ENCODE results near the gene WNT9B.

Gene WNT9B

DNA sequence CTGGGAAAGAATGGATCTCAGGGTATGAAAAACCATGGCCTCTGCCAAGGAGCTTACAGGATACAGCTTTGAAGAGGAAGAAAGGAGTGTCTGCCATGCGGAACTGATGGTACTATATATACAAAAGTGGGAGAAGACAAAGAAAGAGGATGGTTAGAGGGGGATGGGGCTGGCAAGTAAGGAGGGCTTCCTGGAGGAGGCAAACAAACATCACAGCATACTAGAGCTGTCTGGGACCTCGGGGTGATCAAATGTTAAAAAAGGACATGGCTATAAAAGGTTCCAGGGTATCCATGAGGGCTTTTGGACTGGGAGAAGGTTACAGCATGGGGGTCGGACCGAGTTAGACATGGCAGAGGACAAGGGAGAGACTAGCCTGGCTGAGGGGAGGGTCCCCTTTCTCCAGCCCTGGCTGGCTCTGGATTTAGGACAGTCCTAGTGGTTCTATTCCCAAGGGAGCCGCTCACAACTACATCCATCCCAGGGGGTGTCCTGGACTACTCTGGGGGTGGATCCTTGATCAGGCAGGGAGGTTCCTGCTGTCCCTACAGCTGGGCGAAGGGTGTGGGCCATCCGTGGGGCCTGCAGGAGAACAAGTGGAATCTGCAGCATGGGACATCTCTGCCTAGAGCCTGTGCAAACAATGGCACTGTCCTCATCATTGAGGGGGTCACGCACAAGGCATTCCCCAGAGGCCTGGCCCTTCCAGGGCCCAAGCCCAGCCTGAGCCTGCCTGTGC, 12.2 kb downstream of the WNT9B start:
- no peak for DNase-seq
- no peaks in the 10 kb centered on the region for H3K27me3 ChIP-seq (replicated peaks)

DNA sequence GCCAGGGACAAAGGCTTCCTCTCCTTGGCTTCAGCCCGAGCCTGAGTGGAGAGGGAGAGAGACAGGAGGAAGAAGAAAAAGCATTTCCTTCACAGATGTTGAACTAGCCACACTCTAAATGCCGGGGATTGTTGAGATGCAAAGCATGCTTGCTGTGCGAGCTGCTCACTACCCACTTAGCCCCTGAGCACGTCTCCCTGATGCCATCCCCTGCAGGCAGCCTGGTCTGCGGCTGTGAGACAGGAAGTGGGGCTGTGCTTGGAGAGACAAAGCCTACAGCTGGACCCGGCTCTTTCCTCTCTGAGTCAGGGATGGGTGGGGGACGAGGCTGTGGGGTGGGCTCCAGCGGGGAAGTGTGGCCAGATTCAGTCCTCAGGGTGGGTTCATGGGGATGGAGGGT, 13.7 kb downstream of the WNT9B start:
- DNase-seq, result peak; percentile 4
- Histone ChIP-seq H3K4me3 (ENCODE audit: low read depth, low read length) (no peak overlapping the region), H3K27me3 (replicated peaks) (no peaks in the 10 kb centered on the region), H3K27ac (no peak overlapping the region), H3K36me3 (replicated peaks) (no peaks in the 10 kb centered on the region)
- in situ Hi-C loops (cut with HindIII; ENCODE audit: low pct_ligation_motif_present, low sequenced_read_pairs), result no loop called here
- TF ChIP-seq, protein P1, sequence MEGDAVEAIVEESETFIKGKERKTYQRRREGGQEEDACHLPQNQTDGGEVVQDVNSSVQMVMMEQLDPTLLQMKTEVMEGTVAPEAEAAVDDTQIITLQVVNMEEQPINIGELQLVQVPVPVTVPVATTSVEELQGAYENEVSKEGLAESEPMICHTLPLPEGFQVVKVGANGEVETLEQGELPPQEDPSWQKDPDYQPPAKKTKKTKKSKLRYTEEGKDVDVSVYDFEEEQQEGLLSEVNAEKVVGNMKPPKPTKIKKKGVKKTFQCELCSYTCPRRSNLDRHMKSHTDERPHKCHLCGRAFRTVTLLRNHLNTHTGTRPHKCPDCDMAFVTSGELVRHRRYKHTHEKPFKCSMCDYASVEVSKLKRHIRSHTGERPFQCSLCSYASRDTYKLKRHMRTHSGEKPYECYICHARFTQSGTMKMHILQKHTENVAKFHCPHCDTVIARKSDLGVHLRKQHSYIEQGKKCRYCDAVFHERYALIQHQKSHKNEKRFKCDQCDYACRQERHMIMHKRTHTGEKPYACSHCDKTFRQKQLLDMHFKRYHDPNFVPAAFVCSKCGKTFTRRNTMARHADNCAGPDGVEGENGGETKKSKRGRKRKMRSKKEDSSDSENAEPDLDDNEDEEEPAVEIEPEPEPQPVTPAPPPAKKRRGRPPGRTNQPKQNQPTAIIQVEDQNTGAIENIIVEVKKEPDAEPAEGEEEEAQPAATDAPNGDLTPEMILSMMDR (IDR thresholded peaks at IDR 0.05; ENCODE audit: low read depth, low read length, missing control alignments), result no peak

More for the DNA sequence above, 12.2 kb downstream of the WNT9B start:
- no peak overlapping the region for H3K4me3 ChIP-seq (ENCODE audit: low read depth, low read length)
- TF ChIP-seq, protein P1 (IDR thresholded peaks at IDR 0.05; ENCODE audit: low read depth, low read length, missing control alignments), result no peak
- H3K36me3 ChIP-seq (replicated peaks), result no peaks in the 10 kb centered on the region
- no peak overlapping the region for H3K27ac ChIP-seq
- in situ Hi-C loops (cut with HindIII; ENCODE audit: low pct_ligation_motif_present, low sequenced_read_pairs), result no loop called here

DNA sequence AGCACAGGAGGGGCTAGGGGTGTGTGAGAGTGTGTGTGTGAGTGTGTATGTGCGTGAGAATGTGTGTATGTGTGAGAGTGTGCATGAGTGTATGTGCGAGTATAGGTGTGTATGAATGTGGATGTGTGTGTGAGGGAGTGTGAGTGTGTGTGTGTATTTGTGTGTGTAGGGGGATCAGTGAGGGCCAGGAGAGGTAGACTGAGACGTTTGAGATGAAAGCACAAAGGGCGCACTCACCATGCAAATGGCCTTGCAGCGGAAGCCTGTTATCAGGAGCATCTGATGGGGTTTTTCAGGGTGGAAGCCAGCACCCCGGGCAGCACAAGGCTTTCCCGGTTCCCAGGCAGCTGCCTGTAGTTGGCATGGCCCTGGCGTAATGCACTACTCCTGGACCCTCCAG, 14.9 kb downstream of the WNT9B start:
- H3K27me3 ChIP-seq (replicated peaks), result no peaks in the 10 kb centered on the region
- no peak for DNase-seq
- H3K27ac ChIP-seq, result no peak overlapping the region
- TF ChIP-seq, protein P1 (IDR thresholded peaks at IDR 0.05; ENCODE audit: low read depth, low read length, missing control alignments), result no peak
- H3K36me3 ChIP-seq (replicated peaks), result no peaks in the 10 kb centered on the region
- no peak overlapping the region for H3K4me3 ChIP-seq (ENCODE audit: low read depth, low read length)
- in situ Hi-C loops (cut with HindIII; ENCODE audit: low pct_ligation_motif_present, low sequenced_read_pairs), result no loop called here

DNA sequence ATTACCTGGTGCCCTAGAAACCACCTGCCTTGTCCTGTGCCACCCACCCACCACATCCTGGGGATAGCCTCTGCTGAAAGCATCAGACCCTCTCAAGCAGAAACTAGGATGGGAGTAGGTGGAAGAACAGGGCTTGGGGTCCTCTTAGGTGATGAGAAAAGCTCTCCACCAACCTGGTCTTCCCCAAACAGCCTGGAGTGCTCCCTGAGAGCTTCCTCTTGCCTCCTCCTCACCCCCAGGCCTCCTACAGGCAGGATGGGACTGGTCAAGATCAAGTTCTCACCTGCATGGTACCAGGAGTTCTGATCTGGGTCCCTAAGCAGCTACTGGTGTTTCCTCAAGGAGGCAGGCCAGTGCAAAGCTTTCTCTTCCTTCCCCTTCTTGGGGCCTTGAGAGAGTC, 15.4 kb downstream of the WNT9B start:
- H3K27ac ChIP-seq, result no peak overlapping the region
- DNase-seq, result no peak
- no peaks in the 10 kb centered on the region for H3K27me3 ChIP-seq (replicated peaks)
- H3K4me3 ChIP-seq (ENCODE audit: low read depth, low read length), result no peak overlapping the region
- in situ Hi-C loops (cut with HindIII; ENCODE audit: low pct_ligation_motif_present, low sequenced_read_pairs), result no loop called here
- TF ChIP-seq, protein P1 (IDR thresholded peaks at IDR 0.05; ENCODE audit: low read depth, low read length, missing control alignments), result no peak
- H3K36me3 ChIP-seq (replicated peaks), result no peaks in the 10 kb centered on the region

DNA sequence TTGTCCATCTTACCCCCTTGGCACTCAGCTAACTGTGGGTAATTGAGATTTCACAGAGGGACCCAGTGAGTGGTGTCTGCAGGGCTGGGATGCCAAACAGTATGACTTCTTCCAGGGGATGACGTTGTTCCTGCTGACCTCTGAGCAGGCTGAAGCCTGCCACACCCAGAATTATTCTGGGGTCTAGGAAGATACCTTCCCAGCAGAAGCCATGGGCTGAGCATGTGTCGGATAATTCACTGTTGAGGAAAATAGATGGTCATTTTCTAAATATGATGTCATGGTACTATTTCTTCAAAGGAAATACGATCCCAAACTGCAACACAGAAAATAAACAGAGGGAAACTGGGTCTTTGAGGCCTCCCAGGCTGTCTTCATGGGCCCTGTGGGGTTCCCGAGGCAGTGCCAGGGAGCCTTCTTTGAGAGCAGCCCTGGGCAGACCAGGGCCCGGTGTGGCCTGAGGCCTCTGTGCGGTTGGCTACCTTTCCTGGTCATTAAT, 17.4 kb downstream of the WNT9B start:
- Histone ChIP-seq H3K36me3 (replicated peaks) (no peaks in the 10 kb centered on the region), H3K4me3 (ENCODE audit: low read depth, low read length) (no peak overlapping the region), H3K27ac (no peak overlapping the region), H3K27me3 (replicated peaks) (no peaks in the 10 kb centered on the region)
- TF ChIP-seq, protein P1 (IDR thresholded peaks at IDR 0.05; ENCODE audit: low read depth, low read length, missing control alignments), result no peak
- DNase-seq, result no peak
- in situ Hi-C loops (cut with HindIII; ENCODE audit: low pct_ligation_motif_present, low sequenced_read_pairs), result no loop called here

DNA sequence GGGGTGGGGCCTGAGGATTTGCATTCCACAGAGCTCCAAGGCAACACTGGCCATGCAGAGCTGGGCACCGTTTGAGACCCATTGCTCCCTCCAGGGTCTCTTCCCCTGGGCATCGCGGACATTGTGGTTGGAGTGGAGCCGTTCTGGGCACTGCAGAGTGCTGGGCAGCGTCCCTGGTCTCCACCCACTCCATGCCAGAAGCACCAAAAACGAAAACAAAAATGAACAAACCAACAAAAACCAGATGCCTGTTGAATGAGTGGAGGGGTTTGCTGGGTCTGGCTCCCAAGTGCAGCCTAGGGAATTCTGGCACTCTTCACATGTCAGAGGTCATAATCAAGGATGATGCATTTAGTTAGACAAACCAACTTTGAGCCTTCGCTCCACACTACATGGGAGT, 17.9 kb downstream of the WNT9B start:
- DNase-seq, result no peak
- TF ChIP-seq, protein P1 (IDR thresholded peaks at IDR 0.05; ENCODE audit: low read depth, low read length, missing control alignments), result no peak
- no peaks in the 10 kb centered on the region for H3K27me3 ChIP-seq (replicated peaks)
- H3K4me3 ChIP-seq (ENCODE audit: low read depth, low read length), result no peak overlapping the region
- H3K27ac ChIP-seq, result no peak overlapping the region
- in situ Hi-C loops (cut with HindIII; ENCODE audit: low pct_ligation_motif_present, low sequenced_read_pairs), result no loop called here
- no peaks in the 10 kb centered on the region for H3K36me3 ChIP-seq (replicated peaks)
